ENCODE data around the gene SPINK7. TPM values are rescaled to one million over a fixed set of nuclear protein-coding genes. Genes with fewer than 3 reads are reported as not detected.
"Not testable (repeated sequence)": the region's sequence is repeated elsewhere in the genome, so short reads cannot be mapped to it uniquely, and the experiment has no call there.

The SPINK7 gene
- total RNA-seq, 1 donor from 2014 or later: not detected

DNA sequence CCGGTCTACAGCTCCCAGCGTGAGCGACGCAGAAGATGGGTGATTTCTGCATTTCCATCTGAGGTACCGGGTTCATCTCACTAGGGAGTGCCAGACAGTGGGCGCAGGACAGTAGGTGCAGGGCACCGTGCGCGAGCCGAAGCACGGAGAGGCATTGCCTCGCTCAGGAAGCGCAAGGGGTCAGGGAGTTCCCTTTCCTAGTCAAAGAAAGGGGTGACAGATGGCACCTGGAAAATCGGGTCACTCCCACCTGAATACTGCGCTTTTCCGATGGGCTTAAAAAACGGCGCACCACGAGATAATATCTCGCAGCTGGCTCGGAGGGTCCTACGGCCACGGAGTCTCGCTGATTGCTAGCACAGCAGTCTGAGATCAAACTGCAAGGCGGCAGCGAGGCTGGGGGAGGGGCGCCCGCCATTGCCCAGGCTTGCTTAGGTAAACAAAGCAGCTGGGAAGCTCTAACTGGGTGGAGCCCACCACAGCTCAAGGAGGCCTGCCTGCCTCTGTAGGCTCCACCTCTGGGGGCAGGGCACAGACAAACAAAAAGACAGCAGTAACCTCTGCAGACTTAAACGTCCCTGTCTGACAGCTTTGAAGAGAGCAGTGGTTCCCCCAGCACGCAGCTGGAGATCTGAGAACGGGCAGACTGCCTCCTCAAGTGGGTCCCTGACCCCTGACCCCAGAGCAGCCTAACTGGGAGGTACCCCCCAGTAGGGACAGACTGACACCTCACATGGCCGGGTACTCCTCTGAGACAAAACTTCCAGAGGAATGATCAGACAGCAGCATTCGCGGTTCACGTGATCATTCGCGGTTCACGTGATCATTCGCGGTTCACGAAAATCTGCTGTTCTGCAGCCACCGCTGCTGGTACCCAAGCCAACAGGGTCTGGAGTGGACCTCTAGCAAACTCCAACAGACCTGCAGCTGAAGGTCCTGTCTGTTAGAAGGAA, 8.1 kb downstream of the SPINK7 start:
- H3K9me3 Mint-ChIP-seq; intact Hi-C loops (cut with micrococcal nuclease); H3K27me3 Mint-ChIP-seq; H3K27ac Mint-ChIP-seq; H3K4me1 Mint-ChIP-seq; H3K36me3 Mint-ChIP-seq (ENCODE audit: low read depth): not testable (repeated sequence)
- peak; percentile 58 for DNase-seq
- peak overlapping the region; percentile 59 for H3K4me3 Mint-ChIP-seq

DNA sequence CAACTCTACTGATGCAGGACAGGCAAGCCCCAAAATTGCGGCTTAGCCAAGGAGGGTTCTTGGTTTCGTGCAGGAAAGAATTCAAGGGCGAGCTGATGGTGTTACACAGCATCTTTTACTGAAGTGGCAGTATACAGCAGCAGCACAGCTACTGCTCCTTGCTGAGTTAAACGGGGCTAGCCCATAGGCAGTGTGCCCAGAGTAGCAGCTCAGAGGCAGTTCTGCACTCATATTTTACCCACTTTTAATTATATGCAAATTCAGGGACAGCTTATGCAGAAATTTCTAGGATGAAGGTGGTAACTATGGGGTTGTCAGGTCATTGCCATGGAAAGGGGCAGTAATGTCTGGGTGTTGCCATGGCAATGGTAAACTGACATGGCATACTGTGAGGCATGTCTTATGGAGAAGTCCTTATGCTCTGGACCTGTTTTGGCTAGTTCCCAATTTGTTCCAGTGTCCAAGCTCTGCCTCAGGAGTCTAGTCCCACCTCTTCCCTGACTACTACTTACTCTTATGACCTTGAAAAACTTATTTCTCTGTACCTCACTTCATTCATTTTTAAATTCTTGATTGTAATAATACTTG, 21.1 kb downstream of the SPINK7 start:
- no peaks in the 10 kb centered on the region for H3K4me1 Mint-ChIP-seq
- DNase-seq: no peak
- H3K36me3 Mint-ChIP-seq (ENCODE audit: low read depth): no peaks in the 10 kb centered on the region
- no peak overlapping the region for H3K27ac Mint-ChIP-seq
- H3K27me3 Mint-ChIP-seq: no peaks in the 10 kb centered on the region
- H3K9me3 Mint-ChIP-seq: peaks cover 8% of the 10 kb centered on the region
- H3K4me3 Mint-ChIP-seq: no peak overlapping the region
- intact Hi-C loops (cut with micrococcal nuclease): no loop called here

GRCh38 chr5:148335259-148335658, 23.0 kb downstream of the SPINK7 start, which contains the start of gene SPINK9:
SPINK9 (plus strand) TSS chr5:148335559; CDS start chr5:148335614, 55 bp downstream.
- no peaks in the 10 kb centered on the region for H3K4me1 Mint-ChIP-seq
- no peak within 1 kb of the TSS for H3K27ac Mint-ChIP-seq
- DNase-seq: no peak
- no peaks in the 10 kb centered on the region for H3K36me3 Mint-ChIP-seq (ENCODE audit: low read depth)
- peaks cover 2% of the 10 kb centered on the region for H3K9me3 Mint-ChIP-seq
- H3K4me3 Mint-ChIP-seq: no peak within 1 kb of the TSS
- H3K27me3 Mint-ChIP-seq: no peaks in the 10 kb centered on the region
- intact Hi-C loops (cut with micrococcal nuclease): no loop called here

DNA sequence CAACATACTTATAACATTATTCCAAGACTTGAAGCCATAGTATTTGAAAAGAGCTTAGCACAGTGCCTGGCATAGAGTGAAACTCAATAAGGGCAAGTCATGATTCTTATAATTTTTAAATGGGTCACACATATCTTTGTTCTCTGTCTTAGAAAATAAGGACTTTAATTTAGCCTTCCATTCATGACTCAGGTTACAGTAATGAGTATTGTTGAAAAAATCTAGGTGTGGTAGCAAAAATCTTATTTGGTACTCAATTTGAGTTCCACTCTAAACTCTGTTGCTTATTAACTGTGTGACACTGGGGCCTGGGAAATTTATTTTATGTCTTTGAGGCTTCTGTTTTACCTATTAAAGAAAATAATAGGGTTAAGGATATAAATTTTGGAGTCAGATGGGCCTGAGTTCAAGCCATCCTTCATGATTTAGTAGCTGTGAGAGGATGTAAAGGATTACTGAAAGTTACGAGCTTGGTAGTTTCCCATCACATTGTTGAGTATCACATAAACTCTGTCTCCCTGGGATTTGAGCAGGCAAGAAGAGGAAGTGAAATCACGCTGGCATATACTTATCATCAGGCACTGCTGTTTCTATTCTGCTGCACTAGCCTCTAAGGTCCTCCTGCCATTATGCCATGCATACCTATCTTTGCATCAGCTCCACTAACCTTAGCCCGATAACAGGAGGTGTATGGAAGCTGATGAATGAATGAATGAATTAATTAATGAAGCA, 24.6 kb downstream of the SPINK7 start:
- no peaks in the 10 kb centered on the region for H3K36me3 Mint-ChIP-seq (ENCODE audit: low read depth)
- H3K27ac Mint-ChIP-seq: no peak overlapping the region
- intact Hi-C loops (cut with micrococcal nuclease): no loop called here
- no peaks in the 10 kb centered on the region for H3K4me1 Mint-ChIP-seq
- no peaks in the 10 kb centered on the region for H3K27me3 Mint-ChIP-seq
- no peaks in the 10 kb centered on the region for H3K9me3 Mint-ChIP-seq
- no peak for DNase-seq
- H3K4me3 Mint-ChIP-seq: no peak overlapping the region

- H3K4me3 Mint-ChIP-seq: no peak overlapping the region
- DNase-seq: no peak
- no peaks in the 10 kb centered on the region for H3K36me3 Mint-ChIP-seq (ENCODE audit: low read depth)
- H3K27me3 Mint-ChIP-seq: no peaks in the 10 kb centered on the region
- no peak overlapping the region for H3K27ac Mint-ChIP-seq
- H3K9me3 Mint-ChIP-seq: no peaks in the 10 kb centered on the region
- H3K4me1 Mint-ChIP-seq: no peaks in the 10 kb centered on the region
- intact Hi-C loops (cut with micrococcal nuclease): no loop called here
Measured at GRCh38 chr5:148342371-148343045, 30.3 kb downstream of the SPINK7 start.

DNA sequence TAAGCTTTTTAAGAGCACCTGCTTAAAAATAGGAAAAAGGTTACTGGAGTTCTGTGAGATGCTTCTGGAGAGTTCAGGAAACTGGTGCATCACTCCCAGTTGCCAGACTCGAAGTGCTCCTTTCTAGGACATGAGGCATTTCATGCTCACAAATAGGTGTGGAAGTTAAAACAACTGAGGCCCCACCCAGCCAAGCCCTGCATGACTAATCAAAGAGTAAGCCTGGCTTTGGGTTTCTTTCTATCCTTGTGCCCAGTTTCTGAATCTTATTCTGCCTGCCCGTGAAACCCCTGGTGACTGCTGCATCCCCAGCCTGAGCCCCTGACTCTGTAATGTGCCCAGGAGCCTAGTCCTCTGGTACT, 30.8 kb downstream of the SPINK7 start:
- no peaks in the 10 kb centered on the region for H3K9me3 Mint-ChIP-seq
- intact Hi-C loops (cut with micrococcal nuclease): no loop called here
- no peaks in the 10 kb centered on the region for H3K36me3 Mint-ChIP-seq (ENCODE audit: low read depth)
- DNase-seq: no peak
- no peak overlapping the region for H3K27ac Mint-ChIP-seq
- no peaks in the 10 kb centered on the region for H3K4me1 Mint-ChIP-seq
- H3K27me3 Mint-ChIP-seq: no peaks in the 10 kb centered on the region
- no peak overlapping the region for H3K4me3 Mint-ChIP-seq

DNA sequence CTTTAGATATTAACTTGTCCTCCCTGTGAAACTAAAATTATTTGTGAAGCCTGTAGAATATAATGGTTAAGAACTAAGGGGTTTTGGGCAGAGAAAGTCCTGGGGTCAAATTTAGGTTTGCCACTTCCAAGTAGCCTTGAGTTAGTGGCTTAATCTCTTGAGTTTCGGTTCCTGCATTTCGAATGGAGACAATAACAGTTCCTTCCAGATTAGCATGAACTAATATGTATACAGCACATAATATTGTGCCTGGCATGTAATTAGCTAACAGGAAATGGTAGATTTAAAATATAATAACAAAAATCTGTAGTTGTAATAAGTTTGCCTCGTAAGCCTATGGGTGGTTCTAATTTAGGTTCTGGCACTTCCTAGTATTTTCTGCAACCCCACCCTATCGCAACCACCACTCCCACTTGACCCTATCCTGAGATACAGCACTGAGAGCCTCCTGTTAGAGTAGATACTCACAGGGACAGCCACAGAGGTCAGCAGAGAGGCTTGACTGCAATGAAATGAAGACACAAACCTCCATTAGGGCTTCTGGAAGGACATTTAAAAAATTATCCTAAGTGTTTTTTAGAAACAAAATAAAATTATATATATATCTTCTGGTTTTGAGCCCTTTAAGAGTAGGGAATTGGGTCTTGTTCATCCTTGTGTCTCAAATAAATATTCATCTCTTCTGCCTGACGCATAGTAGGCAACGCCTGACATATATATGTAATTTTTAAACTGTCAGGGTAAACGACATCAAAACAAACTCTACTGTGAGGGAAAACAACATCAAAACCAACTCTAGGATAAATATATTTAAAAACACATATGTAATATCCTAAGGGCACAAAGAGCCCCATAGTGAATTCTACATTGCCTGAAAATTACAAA, 31.6 kb downstream of the SPINK7 start:
- Mint-ChIP-seq H3K9me3 (no peaks in the 10 kb centered on the region), H3K4me1 (no peaks in the 10 kb centered on the region), H3K27me3 (no peaks in the 10 kb centered on the region), H3K36me3 (ENCODE audit: low read depth) (no peaks in the 10 kb centered on the region), H3K27ac (no peak overlapping the region), H3K4me3 (no peak overlapping the region)
- no peak for DNase-seq
- intact Hi-C loops (cut with micrococcal nuclease): no loop called here

DNA sequence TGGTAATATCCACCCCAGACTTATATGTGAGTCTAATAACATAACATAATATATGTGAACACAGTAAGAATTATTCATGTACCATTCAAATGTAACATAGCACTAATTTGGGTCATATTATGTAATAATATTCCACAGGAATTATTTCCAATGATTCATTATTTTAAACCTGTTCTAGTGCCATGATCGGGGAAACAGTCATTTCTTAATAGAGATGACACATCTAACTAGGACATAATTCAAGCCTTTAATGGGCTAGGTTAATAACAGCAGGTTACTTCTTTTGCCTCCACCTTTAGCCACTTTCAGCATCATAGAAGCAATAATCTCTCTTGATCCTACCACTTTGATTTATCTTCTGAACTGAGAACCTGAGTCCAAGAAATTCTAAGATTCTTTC, 35.5 kb downstream of the SPINK7 start:
- Mint-ChIP-seq H3K9me3 (no peaks in the 10 kb centered on the region), H3K27ac (no peak overlapping the region), H3K4me3 (no peak overlapping the region), H3K36me3 (ENCODE audit: low read depth) (no peaks in the 10 kb centered on the region), H3K27me3 (peaks cover 5% of the 10 kb centered on the region), H3K4me1 (no peaks in the 10 kb centered on the region)
- no peak for DNase-seq
- intact Hi-C loops (cut with micrococcal nuclease): no loop called here

- Mint-ChIP-seq H3K36me3 (ENCODE audit: low read depth) (no peaks in the 10 kb centered on the region), H3K27me3 (peaks cover 8% of the 10 kb centered on the region), H3K4me1 (no peaks in the 10 kb centered on the region), H3K9me3 (no peaks in the 10 kb centered on the region), H3K4me3 (no peak overlapping the region), H3K27ac (no peak overlapping the region)
- no peak for DNase-seq
- intact Hi-C loops (cut with micrococcal nuclease): no loop called here
Measured at GRCh38 chr5:148352696-148353095, 40.5 kb downstream of the SPINK7 start.

DNA sequence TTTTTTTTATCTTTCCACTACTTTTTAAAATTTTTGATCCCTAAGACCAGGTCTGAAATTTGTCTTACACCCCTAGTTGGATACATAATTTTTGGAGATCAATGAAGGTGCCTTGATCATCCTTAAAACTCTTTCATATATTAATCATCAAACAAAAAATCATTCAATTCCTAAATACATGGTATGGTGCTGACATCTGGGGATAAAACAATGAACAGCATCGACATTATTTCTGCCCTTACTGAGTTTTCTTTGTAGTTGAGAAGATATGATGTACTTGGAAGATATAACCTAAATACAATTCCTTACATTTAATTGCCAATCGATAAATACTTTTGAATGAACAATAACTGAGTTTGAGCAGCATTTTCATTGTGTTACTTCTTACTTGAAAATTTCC, 41.4 kb downstream of the SPINK7 start:
- H3K4me1 Mint-ChIP-seq: no peaks in the 10 kb centered on the region
- peaks cover 8% of the 10 kb centered on the region for H3K27me3 Mint-ChIP-seq
- no peak overlapping the region for H3K4me3 Mint-ChIP-seq
- H3K36me3 Mint-ChIP-seq (ENCODE audit: low read depth): no peaks in the 10 kb centered on the region
- H3K9me3 Mint-ChIP-seq: no peaks in the 10 kb centered on the region
- no peak for DNase-seq
- intact Hi-C loops (cut with micrococcal nuclease): no loop called here
- H3K27ac Mint-ChIP-seq: no peak overlapping the region

GRCh38 chr5:148364343-148364742, 52.1 kb downstream of the SPINK7 start:
- Mint-ChIP-seq H3K27me3 (peaks cover 1% of the 10 kb centered on the region), H3K4me1 (no peaks in the 10 kb centered on the region), H3K27ac (no peak overlapping the region), H3K36me3 (ENCODE audit: low read depth) (no peaks in the 10 kb centered on the region), H3K9me3 (peaks cover 13% of the 10 kb centered on the region), H3K4me3 (no peak overlapping the region)
- DNase-seq: no peak
- intact Hi-C loops (cut with micrococcal nuclease): no loop called here

All from activated CD4-positive, alpha-beta T cell treated with anti-CD3 and anti-CD28 coated beads, Interleukin-2, amount 10 ng/mL, durations not matched to agents 24 days and 14 days (primary cell).